NCI-H748 treated with DMSO at 0.1 percent for 48 hours (cell line): Measurements from ENCODE around the gene FPR3.
"Not testable (repeated sequence)": the region's sequence is repeated elsewhere in the genome, so short reads cannot be mapped to it uniquely, and the experiment has no call there.

Experiments
- DNase-seq: peaks from one replicate; lab custom pipeline; 2025; lab: John Stamatoyannopoulos, UW

Gene FPR3, protein sequence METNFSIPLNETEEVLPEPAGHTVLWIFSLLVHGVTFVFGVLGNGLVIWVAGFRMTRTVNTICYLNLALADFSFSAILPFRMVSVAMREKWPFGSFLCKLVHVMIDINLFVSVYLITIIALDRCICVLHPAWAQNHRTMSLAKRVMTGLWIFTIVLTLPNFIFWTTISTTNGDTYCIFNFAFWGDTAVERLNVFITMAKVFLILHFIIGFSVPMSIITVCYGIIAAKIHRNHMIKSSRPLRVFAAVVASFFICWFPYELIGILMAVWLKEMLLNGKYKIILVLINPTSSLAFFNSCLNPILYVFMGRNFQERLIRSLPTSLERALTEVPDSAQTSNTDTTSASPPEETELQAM

DNA sequence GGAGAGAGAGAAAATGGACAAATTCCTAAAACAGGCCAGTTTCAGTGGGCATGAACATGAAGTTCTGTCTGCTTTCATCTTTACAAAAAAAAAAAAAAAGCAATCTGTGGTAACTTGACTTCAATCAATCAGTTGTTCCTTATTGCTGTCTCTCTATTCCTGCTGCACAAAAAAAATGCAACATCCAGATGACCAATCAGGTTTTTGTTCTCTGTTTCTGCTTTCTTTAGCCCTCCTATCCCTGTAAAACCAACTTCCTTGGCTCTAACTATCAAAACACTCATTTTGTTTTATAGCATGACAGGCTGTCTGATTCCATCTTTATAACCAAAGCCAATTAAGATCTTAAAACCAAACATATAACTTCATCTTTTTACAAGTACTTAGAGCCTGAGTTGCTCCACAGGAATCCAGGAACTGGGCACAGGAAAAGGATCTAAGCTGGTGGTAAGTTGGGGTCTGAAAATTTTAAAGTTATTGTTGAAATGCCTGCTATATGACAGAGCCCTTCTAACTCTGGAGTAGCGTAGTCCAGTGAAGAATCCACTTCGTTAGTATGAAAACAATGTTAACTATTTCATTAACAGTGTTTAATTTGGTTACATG is at the start of gene FPR3:
Gene FPR3 (plus strand): TSS at position 273 of the 606 bp plus-strand sequence. CDS start 28,592 bp downstream, outside the sequence.
- no peak for DNase-seq

DNA sequence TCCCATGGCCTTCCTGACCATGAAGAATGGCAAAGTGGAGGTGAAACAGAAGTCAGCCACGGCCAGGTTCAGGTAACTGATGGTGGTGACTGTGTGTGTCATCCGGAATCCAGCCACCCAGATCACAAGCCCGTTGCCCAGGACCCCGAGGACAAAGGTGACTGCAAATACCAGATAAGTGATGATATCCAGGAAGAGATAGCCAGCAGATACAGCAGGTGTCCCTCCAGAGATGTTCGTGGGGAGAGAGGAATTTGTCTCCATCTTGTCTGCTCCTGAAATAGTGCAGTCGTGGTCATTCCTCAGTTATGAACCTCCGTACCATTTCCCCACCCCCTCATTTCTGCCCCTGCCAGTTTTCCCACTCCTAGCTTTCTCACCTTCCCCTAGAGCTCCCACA is 48.2 kb upstream of the FPR3 start:
- no peak for DNase-seq

DNA sequence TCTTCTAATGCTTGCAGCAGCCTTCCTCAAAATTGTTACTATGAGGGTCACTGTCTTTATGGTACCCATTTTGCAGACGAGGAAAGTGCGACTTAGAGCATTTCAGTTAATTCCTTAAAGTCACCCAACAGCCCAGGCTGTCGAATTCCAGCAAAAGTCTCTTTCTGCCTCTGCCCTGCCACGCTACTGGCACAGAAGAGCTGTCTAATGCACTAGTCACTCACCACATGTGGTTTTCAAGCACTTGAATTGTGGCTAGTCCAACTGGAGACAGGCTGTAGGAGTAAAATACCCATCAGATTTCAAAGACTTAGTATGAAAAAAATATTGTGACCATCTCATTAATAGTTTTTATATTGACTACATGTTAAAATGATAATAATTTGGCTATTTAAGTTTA is 45.0 kb upstream of the FPR3 start:
- DNase-seq = no peak

DNA sequence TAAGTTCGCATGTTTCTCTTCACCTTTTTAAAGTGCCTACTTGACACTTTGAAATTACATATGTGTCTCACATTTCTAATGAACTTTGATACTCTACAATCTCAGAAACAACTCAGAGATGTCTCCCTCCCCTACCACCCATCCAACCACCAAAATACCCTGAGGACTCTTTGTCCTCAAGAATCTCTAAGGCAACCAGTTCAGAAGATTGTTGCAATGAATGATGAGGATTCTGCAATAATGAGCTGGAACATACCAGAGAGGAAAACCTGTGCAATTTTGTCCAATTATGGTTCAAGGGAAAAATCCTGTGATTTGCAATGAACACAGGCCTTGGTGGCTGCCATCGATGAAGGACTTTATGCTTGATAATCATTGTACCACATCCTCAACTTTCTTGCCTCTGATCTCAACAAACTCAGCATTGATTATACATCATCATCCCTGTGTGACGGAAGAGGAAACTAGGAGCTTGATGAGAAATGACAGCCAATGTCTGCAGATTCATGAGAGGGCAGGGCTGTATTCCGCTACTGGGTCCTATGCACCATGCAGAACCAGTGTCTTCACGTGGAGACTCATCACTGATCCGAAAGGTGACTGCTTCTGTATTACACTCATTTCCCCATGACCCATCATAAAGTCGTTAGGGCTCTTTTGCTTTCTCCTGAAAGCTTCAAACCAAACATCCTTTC is 44.4 kb upstream of the FPR3 start:
- DNase-seq = no peak

DNA sequence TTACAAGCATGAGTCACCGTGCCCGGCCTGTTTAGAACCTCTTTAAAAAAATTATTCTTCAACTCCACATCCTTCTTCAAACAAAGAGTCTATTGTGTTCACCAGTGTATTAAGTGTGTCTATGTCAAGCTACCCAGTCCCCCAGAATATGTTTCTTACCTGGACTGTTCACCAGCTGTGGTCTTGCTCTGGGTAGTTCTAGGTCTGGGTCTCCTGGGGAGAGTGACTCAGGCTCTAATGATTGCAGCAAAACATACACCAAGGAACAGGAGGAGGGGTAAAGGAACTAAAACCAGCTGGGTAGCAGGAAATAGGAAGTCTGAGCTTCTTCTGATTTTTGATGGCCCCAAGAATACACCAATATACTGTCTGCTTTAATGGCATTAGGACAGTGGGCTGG is 43.3 kb upstream of the FPR3 start, which contains the start of gene FPR1:
Gene FPR1 (minus strand): TSS at position 224 of the 400 bp plus-strand sequence. CDS start 4,884 bp downstream, outside the sequence.
- no peak for DNase-seq

DNA sequence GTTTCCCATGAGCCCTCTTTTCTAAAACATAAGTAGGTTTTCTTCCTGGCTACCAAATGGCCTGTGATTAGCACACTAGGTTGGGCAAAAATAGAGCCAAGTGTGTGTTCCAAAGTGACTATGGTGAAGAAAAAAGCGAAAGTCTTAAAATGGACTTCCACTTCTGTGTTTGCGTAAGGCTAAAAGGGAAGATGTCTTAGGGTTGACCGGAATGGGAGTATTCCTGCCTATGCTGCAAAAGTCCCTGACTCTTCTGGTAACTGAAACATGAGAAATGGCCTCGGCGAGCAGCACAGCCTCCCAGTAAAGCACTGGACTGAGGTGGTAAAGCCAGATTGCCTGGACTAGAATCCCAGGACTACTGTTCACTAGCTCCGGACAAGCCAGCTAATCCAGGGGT is 40.8 kb upstream of the FPR3 start:
- DNase-seq = no peak

DNA sequence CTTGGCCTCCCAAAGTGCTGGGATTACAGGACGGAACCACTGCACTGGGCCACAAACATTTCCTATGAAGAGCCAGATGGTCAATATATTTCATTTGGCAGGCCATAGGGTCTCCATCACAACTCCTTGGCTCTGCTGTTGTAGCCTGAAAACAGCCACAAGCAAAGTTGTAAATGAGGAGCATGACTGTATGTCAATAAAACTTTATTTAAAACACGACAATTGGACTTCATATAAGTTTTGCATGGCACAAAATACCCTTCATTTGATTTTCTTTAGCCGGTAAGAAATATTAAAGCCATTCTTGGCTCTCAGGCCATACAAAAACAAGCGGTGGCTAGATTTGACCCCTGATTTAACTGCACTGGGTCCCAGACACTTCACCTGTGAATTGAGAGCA is 40.2 kb upstream of the FPR3 start:
- no peak for DNase-seq

DNA sequence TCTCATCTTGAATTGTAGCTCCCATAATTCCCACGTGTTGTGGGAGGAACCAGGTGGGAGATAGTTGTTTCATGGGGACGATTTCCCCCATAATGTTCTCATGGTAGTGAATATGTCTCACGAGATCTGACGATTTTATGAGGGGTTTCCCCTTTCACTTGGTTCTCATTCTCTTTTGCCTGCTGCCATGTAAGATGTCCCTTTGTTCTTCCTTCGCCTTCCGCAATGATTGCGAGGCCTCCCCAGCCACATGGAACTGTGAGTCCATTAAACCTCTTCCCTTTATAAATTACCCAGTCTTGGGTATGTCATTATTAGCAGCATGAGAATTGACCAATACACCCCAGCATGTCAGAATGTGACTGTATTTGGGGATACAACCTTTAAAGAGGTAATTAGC is 39.4 kb upstream of the FPR3 start:
- DNase-seq = no peak

DNA sequence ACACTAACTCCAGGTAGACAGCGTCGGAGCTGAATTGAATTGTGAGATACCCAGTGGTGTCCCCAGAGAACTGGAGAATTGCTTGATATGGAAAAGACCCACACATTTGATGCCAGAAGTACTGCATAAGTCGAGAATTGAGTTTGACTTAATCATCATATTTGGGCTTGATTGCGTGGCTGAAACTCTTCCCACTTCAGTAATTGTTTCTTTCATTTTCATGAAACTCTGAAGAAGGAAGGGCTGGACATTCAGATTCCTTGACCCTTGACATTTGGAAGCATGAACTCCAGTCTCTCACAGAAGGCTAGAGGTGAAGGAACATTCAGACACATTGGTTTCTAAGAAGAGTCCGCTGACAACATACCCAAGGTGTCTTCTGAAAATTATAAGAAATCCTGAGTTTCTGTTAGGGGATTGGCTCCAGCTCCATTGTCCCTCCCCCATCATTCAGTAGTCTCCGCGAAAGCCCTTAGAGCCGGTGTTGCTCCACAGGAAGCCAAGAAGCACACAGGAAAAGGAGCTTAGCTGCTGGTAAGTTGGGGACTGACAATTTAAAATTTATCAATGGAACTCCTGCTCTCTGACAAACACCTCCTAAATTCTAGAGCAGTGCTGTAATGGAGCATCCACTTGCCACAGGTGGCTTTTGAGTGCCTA is 34.1 kb upstream of the FPR3 start, which contains the start of gene FPR2:
Gene FPR2 (plus strand): TSS at position 484 of the 660 bp plus-strand sequence. CDS start 7,479 bp downstream, outside the sequence.
- DNase-seq = no peak

DNA sequence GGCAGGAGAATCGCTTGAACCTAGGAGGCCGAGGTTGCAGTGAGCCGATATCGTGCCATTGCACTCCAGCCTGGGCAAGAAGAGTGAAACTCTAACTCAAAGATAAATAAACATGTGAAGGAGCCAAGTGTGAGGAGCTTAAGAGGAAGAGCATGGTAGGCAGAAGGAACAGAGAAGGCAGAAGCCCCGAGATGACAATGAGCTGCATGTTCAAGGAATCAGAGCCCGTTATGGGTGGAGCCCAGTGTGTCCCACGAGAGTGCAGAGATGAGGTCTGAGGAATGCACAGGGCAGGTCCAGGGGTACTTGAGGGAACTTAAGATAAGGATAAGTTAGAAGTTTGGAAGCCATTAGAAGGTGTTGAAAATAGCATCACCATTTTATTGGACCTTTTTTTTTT is 33.3 kb upstream of the FPR3 start:
- DNase-seq = no peak

DNA sequence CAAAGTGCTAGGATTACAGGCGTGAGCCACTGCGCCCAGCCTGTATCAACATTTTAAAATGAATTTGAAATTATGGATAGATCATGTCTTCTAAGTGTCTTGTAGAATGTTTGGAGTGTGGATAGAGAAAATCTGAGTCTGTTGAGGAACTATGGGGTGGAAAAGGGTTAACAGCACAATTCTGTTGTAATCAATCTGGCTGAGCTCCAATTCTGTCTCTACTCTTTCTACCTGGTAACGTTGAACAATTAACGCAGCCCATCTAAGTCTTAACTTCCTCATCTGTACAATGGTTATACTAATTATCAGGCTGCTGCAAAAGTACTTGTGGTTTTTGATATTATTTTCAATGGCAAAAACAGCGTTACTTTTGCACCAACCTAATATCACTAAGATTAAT is 29.9 kb upstream of the FPR3 start:
- no peak for DNase-seq

DNA sequence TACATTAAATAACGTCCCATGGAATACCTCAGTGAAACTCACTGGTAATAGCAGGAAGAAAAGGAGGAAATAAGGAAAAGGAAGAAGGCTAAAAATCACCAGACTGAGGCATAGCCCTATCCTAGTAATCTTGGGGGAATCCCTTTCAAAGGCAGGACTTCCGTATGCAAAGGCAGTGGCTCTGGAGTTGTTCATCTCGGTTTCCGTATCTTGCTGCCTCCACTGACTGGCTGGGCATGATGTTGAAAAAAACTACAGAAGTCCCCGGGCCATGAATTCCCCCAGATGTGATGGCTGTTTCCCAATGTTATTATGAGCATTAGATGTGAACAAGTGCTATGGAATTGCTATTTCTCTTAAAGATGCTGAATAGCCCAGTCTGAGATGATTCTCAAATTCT is 28.5 kb upstream of the FPR3 start:
- no peak for DNase-seq

DNA sequence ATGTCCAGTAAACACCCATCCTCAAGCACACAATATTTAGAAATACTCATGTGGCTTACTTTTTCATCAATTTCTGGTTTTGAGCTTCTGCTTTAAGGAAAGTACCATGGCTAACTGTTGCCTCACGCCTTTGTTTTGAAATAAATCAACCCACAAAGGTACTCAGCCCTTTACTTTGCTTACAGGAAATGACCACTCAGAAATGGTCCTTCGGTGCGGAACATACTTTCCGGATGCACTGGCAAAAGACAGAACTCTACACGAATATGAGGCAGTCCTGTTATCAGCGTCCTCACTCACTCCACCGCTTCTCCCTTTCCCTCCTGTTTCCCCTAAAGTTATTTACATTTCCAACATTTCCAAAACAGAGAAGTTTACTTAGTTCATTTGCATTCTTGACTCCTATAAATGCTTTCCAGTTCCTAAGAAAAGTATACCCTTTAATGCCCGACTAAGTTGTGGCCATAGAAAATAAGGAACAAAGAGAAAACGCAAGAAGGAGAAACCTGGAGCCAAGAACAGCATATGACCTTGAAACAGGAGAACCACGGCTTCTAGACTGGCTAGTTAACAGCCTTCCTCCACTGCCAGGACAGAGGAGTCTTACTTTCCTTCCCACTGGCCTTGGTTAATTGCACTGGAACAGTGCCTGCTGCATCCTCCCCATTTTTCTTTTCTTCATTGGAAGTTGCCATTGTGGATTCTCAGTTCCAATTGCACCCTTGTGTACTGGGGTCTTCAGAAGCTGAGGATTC is 23.4 kb upstream of the FPR3 start:
- no peak for DNase-seq

DNA sequence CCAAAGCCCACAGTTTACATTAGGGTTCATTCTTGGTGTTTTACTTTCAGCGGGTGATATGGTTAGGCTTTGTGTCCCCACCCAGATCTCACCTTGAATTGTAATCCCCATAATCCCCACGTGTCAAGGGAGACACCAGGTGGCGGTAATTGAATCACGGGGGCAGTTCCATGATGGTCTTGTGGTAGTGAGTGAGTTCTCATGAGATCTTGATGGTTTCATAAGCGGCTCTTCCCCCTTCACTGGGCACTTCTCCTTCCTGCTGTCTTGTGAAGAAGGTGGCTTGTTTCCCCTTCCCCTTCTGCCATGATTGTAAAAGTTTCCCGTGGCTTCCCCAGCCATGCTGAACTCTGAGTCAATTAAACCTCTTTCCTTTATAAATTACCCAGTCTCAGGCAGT is 22.0 kb upstream of the FPR3 start:
- no peak for DNase-seq

DNA sequence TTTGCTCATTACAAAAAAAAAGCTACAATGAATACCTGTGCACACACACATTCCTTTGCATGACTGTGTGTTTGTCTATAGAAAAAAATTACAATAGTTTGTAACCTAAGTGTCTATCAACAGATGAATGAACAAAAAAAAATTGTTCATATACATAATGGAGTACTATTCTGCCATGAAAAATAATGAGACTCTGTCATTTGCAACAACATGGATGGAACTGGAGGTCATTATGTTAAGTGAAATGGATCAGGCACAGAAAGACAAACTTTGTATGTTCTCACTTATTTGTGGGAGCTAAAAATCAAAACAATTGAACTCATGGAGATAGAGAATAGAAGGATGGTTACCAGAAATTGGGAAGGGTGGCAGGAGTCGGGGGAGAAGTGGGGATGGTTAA is 18.4 kb upstream of the FPR3 start:
- not testable (repeated sequence) for DNase-seq

DNA sequence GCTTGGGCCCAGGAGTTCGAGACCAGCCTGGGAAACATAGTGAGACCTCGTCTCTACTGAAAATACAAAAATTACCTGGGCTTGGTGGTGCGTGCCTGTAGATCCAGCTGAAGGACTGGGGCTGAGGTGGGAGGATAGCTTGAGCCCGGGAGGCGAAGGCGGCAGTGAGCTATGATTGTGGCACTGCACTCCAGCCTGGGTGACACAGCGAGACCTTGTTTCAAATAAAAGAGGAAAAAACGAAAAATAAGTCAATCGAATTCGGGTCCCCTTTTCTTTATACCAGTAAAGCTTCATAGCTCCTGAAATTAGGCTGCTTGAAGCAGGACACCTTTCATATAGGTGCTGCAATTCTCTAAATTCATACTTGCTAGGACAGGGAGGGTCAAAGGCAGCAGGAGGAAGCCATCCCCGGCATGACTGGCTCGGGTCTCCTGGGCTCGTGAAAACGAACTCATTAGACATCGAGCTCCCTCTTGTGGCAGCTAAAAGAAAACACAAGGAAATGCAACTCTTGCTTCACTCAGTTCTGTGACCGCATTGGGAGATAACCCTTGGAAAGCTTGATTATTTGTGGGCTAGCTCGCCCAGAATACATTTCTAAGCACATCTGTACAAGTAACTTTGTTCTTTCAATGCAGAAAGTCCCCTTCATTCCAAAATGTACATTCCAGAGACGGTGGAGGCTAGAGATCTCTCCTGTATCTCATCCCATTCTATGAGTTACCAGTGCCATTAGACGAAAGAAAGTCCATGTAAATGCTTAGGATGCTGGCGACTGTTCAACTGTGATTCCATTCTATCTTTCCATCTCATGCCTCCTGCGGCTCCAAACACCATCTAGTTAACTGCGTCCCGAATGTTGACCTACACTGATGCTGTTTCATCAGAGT is 17.1 kb upstream of the FPR3 start:
- DNase-seq = peak; percentile 50

DNA sequence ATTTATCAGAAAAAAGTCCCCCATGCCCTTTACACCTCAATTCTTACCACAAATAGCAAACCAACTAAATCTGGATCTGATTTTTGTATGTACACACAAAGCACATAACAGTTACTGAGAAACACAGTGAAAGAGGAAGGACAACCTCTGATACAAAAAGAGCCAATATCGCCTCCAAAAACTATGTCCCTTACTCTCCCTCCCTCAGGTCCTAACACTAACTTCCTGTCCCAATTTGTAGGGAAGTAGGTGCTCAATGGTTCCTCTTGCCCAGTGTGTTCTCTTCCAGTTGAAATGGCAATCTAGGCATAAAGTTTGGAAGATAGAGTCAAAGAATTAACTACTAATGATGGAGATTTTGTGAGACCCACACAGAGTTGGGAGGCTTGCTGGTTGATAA is 15.8 kb upstream of the FPR3 start:
- DNase-seq = no peak

DNA sequence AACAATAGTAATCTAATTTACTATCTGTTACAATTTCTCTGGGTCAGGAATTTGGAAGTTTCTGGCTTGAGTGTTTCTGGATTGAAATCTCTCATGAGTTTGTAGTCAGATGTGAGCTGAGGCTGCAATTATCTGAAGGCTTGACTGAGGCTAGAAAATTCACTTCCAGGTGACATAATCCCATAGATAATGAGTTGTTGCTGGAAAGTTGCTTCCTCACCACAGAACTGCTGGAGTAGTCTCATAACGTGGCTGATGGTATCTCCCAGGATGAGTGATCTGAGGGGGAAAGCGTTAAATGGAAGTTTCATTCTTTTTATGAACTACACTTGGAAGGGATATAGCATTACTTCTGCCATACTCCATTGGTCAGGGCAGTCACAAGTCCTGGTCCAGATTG is 15.3 kb upstream of the FPR3 start:
- no peak for DNase-seq

DNA sequence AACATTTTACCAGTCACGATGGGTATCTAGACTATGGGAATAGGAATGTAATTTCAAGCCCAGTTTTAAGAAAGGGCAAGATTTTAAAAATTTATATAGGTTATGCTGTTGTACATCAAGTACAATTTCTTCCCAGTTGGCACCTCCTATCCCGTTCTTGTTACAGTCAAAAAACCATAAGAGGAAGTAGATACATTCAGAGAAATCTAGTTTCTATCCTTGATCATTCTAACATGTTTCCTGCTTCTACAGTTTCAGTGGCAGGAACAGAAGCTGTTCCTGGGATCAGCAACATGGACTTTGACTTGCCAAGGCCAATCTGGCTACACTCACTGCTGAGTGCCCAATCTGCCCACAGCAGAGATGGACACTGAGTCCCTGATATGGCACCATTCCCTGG is 14.7 kb upstream of the FPR3 start:
- DNase-seq = no peak

DNA sequence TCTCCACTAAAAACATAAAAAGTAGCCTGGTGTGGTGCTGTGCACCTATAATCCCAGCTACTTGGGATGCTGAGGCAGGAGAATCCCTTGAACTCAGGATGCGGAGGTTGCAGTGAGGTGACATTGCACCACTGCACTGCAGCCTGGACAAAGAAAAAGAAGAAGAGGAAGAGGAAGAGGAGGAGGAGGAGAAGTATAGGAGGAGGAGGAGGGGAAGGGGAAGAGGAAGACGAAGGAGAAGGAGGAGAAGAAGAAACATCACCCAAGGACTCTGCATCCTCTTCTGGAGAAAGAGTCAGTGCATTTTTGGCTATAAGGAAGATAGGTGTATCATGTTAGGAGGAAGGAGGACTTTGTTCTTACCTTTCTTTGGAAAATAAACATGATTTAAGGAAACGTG is 13.0 kb upstream of the FPR3 start:
- DNase-seq = no peak

DNA sequence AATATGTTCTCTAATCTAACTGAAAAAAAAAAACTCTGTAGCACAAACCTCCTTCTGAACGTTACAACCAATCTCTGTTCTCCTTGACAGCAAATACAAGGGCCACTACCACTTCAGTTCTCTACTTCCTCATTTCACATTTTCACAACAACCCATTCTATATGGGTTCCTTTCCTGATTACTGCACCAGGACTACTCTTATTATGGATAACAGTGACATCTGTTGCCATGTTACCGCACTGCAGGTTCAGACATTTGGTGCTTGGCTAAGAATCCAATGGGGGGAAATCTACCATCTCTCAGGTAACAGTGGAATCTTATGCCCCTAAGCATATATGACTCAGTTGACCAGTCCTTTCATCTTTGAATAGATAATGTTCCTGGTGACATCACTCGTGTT is 11.6 kb upstream of the FPR3 start:
- DNase-seq = no peak
